PC-9 (cell line): ENCODE data around the gene UBE2U. TPM values are rescaled to one million over a fixed set of nuclear protein-coding genes. Genes with fewer than 3 reads are reported as not detected.

ENCODE experiments used
- BruUV-seq: library from RNA; stranded (reverse); fragments of 400-500 nt; replicated peaks from 2 replicates; lab custom pipeline; 2021; lab: Mats Ljungman, UMichigan
- CTCF ChIA-PET: fragments of 300-600 bp; sonication (Branson Sonifier 250); formaldehyde crosslinking; loops from one replicate; lab custom pipeline; 2022; ENCODE audit warnings: antibody characterized with exemption; lab: Charles Lee
- POLR2A ChIA-PET: fragments of 300-600 bp; sonication (Branson Sonifier 250); formaldehyde crosslinking; loops from one replicate; lab custom pipeline; 2022; ENCODE audit warnings: antibody characterized with exemption; ENCODE audit not compliant: unreplicated experiment; lab: Charles Lee
- DNase-seq, 2 experiments: peaks; one replicate each; pipeline versions ENCODE4 v3.0.0 to v3.0.0-alpha.2; 2015 to 2022; ENCODE audit warnings: mixed read lengths in 1 of 2
- H2AFZ ChIP-seq: fragments of 200-600 bp; sonication (generic); 2 replicates; pipeline ENCODE4 v1.8.1; 2017; ENCODE audit warnings: antibody characterized with exemption
- H3F3A ChIP-seq: fragments of 200-600 bp; sonication (generic); 2 replicates; pipeline ENCODE4 v1.8.1; 2017; ENCODE audit warnings: antibody characterized with exemption, mild to moderate bottlenecking, low read depth; ENCODE audit not compliant: insufficient read depth
- H3K27ac ChIP-seq: fragments of 200-600 bp; sonication (generic); 2 replicates; pipeline ENCODE4 v1.6.1; 2016; ENCODE audit warnings: mixed run types
- H3K27me3 ChIP-seq: fragments of 200-600 bp; sonication (generic); 2 replicates; pipeline ENCODE4 v1.6.1; 2016; ENCODE audit warnings: low read depth, mixed run types; ENCODE audit not compliant: insufficient read depth
- H3K36me3 ChIP-seq: fragments of 200-600 bp; sonication (generic); 2 replicates; pipeline ENCODE4 v1.6.1; 2016; ENCODE audit warnings: low read depth, mixed run types
- H3K4me1 ChIP-seq: fragments of 200-600 bp; sonication (generic); replicated peaks from 2 replicates; pipeline ENCODE4 v1.6.1; 2016; ENCODE audit warnings: mixed run types; ENCODE audit not compliant: insufficient read depth
- H3K4me2 ChIP-seq: fragments of 200-600 bp; sonication (generic); 2 replicates; pipeline ENCODE4 v1.6.1; 2017; ENCODE audit warnings: mixed run types
- H3K4me3 ChIP-seq: fragments of 200-600 bp; sonication (generic); 2 replicates; pipeline ENCODE4 v1.6.1; 2016; ENCODE audit warnings: mixed run types
- H3K79me2 ChIP-seq: fragments of 200-600 bp; sonication (generic); 2 replicates; pipeline ENCODE4 v1.6.1; 2017; ENCODE audit warnings: low read depth, mixed run types
- H3K9me2 ChIP-seq: fragments of 200-600 bp; sonication (generic); 2 replicates; pipeline ENCODE4 v1.8.1; 2017; ENCODE audit warnings: mild to moderate bottlenecking; ENCODE audit not compliant: insufficient read depth
- H3K9me3 ChIP-seq: fragments of 200-600 bp; sonication (generic); 2 replicates; pipeline ENCODE4 v1.8.1; 2016; ENCODE audit warnings: low read depth; ENCODE audit not compliant: insufficient read depth
- H4K20me1 ChIP-seq: fragments of 200-600 bp; sonication (generic); 2 replicates; pipeline ENCODE4 v1.8.1; 2017; ENCODE audit not compliant: insufficient read depth
- EZH2 ChIP-seq: fragments of 200-600 bp; sonication (generic); IDR thresholded peaks from 2 replicates; pipeline ENCODE4 v1.8.0; 2017; ENCODE audit warnings: antibody characterized with exemption, low read depth
- intact Hi-C: fragments of 100-400 bp; cut with micrococcal nuclease; formaldehyde crosslinking; loops from one replicate; pipeline ENCODE4 v1.10.0; 2022; ENCODE audit not compliant: unreplicated experiment
- total RNA-seq: library from RNA; stranded (reverse); gene quantifications from 2 replicates; pipeline ENCODE4 v1.2.3, GENCODE V29; 2021
- TF ChIP-seq, protein P1 (sequence below): fragments of 200-600 bp; sonication (generic); conservative IDR thresholded peaks from 2 replicates; pipeline ENCODE4 v1.6.1; 2017; ENCODE audit warnings: mixed run types, antibody characterized with exemption, mild to moderate bottlenecking, moderate library complexity

The UBE2U gene
- total RNA-seq, 1 experiment from 2014 or later, result not detected

DNA sequence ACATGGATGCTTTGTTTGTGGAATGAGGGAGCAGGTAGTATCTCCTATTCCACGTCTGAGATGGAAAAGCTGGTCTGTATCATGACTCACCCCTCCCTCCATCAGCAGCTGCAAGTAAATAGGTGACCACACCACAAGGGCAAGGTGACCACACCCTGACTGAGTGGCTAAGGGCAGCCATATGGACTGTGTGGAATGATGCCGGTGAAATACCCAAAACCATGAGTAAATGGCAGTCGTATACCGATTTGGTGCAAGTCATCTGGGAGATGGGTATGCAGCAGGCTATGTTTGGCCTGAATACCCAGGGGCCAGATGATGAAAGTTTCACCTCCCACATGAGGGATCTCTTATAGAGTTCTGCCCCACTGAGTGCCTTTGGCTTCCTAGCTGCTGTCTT, 15.8 kb upstream of the UBE2U start:
- peak; percentile 23 to 43 for DNase-seq
- H3K4me2 ChIP-seq, result no peak overlapping the region
- H3F3A ChIP-seq, result no peaks in the 10 kb centered on the region
- H3K4me1 ChIP-seq, result peaks cover 8% of the 10 kb centered on the region; the same call in 1 of the 2 replicates
- H2AFZ ChIP-seq, result no peak overlapping the region
- intact Hi-C loops, result no loop called here
- no peaks in the 10 kb centered on the region for H3K79me2 ChIP-seq
- H3K27ac ChIP-seq, result no peak overlapping the region
- no peaks in the 10 kb centered on the region for H3K9me2 ChIP-seq
- no peak overlapping the region for H3K4me3 ChIP-seq
- ChIA-PET POLR2A (interaction anchor here (0.6 kb wide), 1 partner anchor 1807 kb away, joined by 3 read pairs; no protein-coding TSS in a partner anchor), CTCF (no interaction called here)
- TF ChIP-seq, protein P1, sequence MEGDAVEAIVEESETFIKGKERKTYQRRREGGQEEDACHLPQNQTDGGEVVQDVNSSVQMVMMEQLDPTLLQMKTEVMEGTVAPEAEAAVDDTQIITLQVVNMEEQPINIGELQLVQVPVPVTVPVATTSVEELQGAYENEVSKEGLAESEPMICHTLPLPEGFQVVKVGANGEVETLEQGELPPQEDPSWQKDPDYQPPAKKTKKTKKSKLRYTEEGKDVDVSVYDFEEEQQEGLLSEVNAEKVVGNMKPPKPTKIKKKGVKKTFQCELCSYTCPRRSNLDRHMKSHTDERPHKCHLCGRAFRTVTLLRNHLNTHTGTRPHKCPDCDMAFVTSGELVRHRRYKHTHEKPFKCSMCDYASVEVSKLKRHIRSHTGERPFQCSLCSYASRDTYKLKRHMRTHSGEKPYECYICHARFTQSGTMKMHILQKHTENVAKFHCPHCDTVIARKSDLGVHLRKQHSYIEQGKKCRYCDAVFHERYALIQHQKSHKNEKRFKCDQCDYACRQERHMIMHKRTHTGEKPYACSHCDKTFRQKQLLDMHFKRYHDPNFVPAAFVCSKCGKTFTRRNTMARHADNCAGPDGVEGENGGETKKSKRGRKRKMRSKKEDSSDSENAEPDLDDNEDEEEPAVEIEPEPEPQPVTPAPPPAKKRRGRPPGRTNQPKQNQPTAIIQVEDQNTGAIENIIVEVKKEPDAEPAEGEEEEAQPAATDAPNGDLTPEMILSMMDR, result no peak
- TF ChIP-seq EZH2, result no peak
- H3K36me3 ChIP-seq, result no peaks in the 10 kb centered on the region
- H4K20me1 ChIP-seq, result no peaks in the 10 kb centered on the region
- no peaks in the 10 kb centered on the region for H3K27me3 ChIP-seq
- BruUV-seq, result no TSS peak
- H3K9me3 ChIP-seq, result no peaks in the 10 kb centered on the region

DNA sequence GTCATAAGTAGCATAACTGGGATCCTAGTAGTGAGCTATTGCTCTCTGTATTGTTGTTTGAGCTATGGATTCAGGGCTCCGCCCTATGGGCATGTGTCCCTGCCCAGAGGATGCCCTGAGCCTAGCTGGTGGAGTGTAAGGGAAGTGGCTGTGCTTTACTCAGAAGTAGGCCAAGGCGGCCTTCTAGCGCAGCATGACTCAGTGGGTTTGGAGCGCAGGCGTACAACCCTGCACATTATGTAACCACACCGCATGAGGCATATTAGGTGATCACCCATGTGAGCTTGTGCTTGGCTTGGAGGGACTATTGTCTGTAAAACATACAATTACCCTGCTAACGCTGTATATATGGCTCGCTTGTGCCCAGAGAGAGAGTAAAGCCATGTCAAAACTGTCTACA, 11.1 kb upstream of the UBE2U start:
- H2AFZ ChIP-seq, result no peak overlapping the region
- CTCF ChIA-PET, result no interaction called here
- TF ChIP-seq, protein P1, result no peak
- TF ChIP-seq EZH2, result no peak

DNA sequence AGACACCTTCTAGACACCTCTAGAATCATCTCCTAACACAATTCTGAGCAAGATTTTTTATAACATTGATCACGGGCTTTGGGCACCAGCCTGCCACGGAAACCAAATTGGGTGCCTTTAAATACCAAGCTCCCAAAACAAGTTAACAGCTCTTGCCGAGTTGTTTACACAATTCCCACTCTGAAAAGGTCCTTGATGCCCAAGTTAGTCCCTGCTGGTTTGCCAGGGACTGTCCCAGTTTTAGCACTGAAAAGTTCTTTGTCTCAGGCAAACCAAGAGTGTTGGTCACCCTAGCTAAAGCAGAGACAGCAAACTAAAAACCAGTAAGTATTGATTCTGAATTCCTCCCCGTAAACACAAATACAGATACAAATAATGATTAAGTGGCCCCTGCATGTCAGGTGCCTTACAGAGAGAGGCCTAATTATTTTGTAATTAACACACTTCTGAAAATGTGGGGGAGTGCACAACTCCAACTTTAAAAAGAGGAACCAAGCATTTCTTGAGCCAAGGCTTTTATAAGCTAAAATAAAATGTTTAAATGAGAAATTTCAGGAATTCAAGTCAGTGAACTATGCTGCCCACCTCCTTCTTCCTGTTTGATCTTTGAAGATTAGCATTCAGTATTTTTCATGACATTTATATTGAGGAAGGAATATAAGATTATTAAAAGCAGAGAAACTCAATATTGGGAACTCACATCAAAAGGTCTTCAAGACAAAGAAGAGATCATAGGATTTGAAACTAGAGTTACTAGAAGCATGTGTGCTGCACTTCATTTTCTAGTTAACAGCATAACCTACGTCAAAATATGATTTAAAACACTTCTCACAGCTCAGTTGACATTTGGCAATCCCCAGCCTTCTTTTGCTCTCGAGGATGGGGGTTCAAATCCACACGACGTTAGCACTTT, 9.0 kb upstream of the UBE2U start:
- no TSS peak for BruUV-seq
- CTCF ChIA-PET, result no interaction called here
- TF ChIP-seq EZH2, result no peak
- TF ChIP-seq, protein P1, result no peak

More for the DNA sequence above, 11.1 kb upstream of the UBE2U start:
- no peaks in the 10 kb centered on the region for H3F3A ChIP-seq
- no peaks in the 10 kb centered on the region for H3K36me3 ChIP-seq
- BruUV-seq, result no TSS peak
- H3K9me3 ChIP-seq, result no peaks in the 10 kb centered on the region
- H3K79me2 ChIP-seq, result no peaks in the 10 kb centered on the region
- no peaks in the 10 kb centered on the region for H3K27me3 ChIP-seq
- H3K4me2 ChIP-seq, result no peak overlapping the region
- intact Hi-C loops, result no loop called here
- no peak overlapping the region for H3K27ac ChIP-seq
- no peaks in the 10 kb centered on the region for H3K9me2 ChIP-seq
- no peaks in the 10 kb centered on the region for H4K20me1 ChIP-seq
- no peak for DNase-seq
- no peaks in the 10 kb centered on the region for H3K4me1 ChIP-seq
- POLR2A ChIA-PET, result no interaction called here
- no peak overlapping the region for H3K4me3 ChIP-seq

More for the DNA sequence above, 9.0 kb upstream of the UBE2U start:
- H4K20me1 ChIP-seq, result no peaks in the 10 kb centered on the region
- no peaks in the 10 kb centered on the region for H3K79me2 ChIP-seq
- DNase-seq, result no peak
- intact Hi-C loops, result no loop called here
- no peak overlapping the region for H3K27ac ChIP-seq
- no peaks in the 10 kb centered on the region for H3K9me2 ChIP-seq
- no peaks in the 10 kb centered on the region for H3K4me1 ChIP-seq
- H3K9me3 ChIP-seq, result no peaks in the 10 kb centered on the region
- H2AFZ ChIP-seq, result no peak overlapping the region
- H3K27me3 ChIP-seq, result no peaks in the 10 kb centered on the region
- no peaks in the 10 kb centered on the region for H3F3A ChIP-seq
- POLR2A ChIA-PET, result no interaction called here
- H3K4me3 ChIP-seq, result no peak overlapping the region
- no peaks in the 10 kb centered on the region for H3K36me3 ChIP-seq
- no peak overlapping the region for H3K4me2 ChIP-seq
